DMS114 treated with DMSO at 0.1 percent for 48 hours (cell line): ENCODE results near the gene HMGN1.
A peak's percentile ranks its signal among the peaks of the same experiment; 100 is the strongest.
"Not testable (repeated sequence)": the region's sequence is repeated elsewhere in the genome, so short reads cannot be mapped to it uniquely, and the experiment has no call there.

Experiments
- DNase-seq: peaks from one replicate; lab custom pipeline; 2025; ENCODE audit not compliant: unreplicated experiment; lab: John Stamatoyannopoulos, UW

Gene HMGN1

DNA sequence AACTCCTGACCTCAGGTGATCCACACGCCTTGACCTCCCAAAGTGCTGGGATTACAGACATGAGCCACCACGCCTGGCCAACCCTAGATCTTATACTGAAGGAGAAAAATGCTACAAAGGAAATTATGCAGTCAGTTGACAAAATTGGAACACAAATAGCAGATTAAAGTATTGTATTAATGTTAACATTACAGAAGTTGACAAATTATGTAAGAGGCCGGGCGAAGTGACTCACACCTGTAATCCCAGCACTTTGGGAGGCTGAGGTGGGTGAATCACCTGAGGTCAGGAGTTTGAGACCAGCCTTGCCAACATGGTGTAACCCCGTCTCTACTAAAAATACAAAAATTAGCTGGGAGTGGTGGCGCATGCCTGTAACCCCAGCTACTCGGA lies 21.0 kb upstream of the HMGN1 start:
- not testable (repeated sequence) for DNase-seq

DNA sequence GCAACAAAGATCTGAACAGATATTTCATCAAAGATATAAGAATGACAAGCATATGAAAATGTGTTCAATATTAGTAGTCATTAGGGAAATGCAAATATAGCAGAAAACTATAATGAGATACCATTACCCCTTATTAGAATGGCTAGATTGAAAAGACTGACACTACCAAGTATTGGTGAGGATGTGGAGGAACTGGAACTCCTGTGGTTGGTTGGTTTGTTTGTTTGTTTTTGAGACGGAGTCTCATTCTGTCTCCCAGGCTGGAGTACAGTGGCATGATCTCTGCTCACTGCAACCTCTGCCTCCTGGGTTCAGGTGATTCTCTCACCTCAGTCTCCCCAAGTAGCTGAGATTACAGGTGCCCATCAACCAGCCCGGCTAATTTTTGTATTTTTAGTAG lies 18.9 kb upstream of the HMGN1 start:
- DNase-seq: no peak

DNA sequence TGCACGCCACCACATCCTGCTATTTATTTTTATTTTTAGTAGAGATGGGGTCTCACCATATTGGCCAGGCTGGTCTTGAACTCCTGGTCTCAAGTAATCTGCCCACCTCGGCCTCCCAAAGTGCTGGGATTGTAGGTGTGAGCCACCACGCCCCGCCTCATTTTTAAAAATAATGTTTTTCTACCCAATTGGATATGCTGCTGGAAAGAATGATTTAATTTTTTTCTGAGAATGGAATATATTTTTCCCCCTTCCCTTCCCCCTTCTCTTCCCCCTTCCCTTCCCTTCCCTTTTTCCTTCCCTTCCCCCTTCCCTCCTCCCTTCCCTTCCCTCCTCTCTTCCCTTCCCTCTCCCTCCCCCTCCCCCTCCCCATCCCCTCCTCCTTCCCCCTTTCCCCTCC lies 17.7 kb upstream of the HMGN1 start:
- DNase-seq: no peak

DNA sequence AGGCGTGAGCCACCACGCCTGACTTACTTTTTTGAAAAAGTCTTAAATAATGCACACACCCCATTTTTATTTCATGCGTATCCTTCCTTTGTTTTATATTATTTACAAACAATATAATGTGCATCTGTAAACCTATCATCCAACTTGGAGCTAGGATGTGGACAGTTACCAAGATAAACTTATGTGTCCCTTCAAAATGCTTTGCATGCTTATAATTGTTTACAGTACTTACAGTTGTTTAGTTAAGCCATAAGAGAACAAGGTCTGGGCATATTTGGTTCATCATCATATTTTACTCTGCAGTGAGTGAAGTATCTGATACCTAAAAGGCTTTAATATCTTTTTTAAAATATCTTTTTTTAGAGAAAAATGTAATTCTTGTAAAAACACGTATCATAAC lies 16.1 kb upstream of the HMGN1 start:
- no peak for DNase-seq

DNA sequence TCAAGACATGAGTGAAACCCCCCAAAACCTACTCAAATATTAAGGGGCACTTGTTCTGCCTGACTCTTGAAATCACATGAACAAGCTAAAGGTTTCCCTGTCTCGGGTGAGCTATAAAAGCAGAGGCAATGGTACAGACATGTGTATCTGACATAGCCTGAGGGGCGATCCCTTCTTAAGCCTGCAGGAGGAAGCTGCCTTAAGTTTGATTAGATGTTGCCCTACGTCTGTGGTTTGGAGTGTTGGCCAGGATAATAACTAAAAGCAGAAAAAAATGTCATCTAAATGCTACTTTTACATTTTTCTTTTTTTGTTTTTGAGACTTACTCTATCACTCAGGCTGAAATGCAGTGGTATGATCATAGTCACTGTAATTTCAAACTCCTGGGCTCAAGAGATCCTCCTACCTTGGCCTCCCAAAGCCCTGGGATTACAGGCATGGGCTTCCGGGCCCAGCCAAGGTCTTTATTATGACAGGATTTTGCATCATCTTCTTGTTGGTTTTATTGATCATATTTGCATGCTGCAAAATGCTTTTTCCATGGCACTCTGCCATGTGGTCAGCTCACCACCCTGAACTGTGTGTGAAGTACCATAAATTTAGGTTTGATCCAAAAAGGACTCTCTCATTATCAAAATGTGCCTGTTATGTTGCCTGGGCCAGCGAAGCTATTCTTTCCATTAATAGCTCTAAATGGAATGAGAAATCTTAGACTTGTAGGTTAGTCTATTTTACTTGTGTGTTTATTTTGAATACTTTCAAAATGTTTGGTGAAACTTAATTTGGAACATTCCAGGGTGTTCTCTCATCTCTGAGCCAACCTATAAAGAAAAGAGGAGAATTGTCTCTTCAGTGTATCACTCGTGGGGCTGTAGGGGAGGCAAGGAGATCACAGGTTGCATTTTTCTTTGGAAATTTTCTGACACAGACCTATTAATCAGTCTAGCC lies 15.0 kb upstream of the HMGN1 start:
- no peak for DNase-seq

DNA sequence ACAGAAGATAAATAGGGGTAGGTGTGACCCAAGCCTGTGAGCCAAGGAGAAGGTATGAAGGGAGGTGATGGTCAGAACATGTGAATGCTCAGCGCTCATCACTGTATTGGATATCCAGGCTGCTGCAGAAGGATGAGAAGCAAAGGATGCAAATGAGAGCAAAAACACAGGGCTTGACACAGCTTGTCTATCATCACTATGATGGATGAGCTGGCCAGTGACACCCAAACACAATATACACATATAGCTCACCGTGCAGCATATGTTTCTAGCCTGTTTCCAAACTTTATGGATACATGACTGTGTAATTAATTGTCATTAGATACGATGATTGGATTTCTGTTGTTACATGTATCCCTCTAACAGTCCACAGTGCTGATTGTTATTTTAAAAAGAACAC lies 13.8 kb upstream of the HMGN1 start:
- DNase-seq: no peak

DNA sequence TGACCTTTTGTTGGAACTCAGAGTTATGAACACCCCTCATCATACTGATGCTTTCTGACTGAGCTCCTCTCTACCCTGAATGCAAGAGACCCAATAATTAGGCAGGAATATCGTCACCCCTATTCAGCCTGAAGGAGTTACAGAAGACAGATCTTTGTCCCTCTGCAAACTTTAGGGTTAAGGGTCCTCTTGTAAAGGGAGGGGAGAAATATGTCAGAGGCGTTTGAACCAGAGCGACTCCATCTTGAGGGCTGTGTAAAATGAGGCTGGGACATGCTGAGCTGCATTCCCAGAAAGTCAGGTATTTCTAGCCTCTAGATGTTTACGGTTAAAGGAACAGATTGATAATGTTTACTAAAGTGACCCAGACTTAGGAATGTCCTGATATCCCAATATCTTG lies 10.5 kb upstream of the HMGN1 start:
- no peak for DNase-seq

DNA sequence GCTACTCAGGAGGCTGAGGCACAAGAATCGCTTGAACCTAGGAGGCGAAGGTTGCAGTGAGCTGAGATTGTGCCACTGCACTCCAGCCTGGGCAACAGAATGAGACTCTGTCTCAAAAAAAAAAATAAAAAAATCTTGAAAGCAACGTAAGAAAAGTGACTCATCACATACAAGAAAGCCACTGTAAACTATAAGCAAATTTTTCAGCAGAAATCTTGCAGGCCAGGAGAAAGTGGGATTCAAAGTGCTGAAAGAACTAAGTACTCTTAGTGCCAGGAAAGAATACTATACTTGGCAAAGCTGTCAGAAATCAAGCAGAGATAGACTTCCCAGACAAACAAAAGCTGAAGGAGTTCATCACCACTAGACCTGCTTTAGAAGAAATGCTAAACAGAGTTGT lies 4.4 kb upstream of the HMGN1 start:
- no peak for DNase-seq

DNA sequence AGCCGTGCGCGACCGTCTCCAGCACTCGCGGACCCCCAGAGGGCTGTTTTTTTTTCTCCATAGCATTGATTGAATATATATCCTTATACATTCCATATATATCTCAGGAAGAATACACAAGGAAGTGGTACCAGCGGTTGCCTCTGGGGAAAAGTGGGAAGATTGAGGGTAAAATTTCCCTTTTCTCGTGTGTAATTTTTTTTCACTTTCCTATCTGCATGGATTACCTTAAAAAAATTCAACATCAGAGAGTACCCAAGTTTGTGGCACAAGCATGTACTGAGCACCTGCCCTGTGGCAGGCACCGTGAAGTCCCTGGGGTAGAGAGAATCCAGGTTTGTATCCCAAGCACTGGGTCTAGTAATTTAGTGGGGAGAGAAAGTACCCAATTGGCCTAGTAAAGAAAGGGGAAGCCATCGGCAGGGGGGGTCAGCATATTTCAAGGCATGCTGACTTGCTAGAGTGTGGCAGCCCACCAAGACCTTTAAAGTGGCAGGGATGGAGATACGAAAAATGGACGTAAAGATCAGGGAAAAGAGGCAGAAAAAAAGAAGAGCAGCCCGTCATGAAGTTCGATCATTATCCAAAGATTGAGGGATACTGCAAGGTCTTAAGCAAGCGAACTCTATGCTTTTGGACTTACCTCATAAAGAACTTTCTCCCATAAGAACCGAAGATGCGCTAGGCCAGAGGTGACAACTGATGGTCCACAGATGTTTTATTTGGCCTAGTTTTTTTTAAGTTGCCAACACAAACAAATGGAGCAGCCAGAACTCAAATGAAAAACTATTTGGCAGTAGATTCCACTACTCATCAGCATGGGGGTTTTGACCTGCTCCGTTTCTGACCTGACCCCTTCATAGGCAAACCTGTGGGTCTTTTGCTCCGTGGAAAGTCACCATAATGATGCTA lies 1.5 kb upstream of the HMGN1 start:
- no peak for DNase-seq

DNA sequence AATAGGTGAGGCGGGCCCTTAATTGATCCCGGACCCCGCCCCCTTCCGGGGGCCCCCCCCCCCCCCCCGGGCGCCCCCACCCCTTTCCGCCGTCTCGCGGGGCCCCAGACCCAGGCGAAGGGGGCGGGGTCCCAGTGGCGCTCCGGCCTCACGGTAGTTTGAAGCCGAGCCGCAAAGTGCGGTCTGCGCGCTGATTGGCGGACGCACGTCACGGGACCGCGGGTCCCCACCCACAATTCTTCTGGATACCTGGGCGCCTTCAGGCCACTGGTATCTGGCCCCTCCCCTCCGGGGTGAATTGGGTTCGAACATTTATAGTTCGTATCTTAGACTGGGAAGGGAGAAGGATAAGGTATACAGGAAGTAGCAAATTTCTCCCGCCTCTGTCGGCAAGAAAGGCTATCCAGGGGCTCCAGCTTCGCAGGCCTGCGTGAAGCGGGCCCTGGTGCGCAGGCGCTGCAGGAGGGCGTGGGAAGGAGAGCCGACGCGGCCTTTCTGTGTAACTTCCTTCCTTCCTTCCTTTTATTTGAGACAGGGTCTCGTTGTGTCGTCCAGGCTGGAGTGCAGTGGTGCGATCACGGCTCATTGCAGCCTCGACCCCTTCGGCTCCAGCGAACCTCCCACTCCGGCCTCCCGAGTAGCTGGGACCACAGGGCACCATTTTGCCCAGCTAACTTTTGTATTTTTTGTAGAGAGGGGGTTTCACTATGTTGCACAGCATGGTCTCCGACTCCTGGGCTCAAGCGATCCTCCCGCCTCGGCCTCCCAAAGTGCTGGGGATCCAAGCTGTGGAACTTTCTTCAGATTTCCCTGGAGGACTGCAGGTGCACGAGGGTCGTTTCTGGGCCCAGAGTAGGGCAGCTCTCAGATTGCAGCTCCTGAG lies 564 bp upstream of the HMGN1 start:
- DNase-seq: peak; percentile 84

DNA sequence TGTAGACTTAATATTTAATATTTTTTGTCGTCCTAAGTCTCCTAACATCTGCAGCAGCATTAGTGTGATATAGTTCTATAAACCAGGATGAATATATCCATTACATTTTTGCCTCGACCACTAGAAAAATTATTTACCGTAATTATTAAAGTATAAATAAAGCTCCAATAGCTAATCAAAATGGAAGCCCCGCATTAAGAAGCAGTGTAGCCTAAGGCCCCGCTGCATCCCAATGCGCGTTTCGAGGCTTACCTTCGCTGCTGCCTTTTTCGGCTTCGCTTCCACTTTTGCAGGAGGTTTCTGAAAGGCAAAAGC lies 891 bp downstream of the HMGN1 start:
- no peak for DNase-seq

DNA sequence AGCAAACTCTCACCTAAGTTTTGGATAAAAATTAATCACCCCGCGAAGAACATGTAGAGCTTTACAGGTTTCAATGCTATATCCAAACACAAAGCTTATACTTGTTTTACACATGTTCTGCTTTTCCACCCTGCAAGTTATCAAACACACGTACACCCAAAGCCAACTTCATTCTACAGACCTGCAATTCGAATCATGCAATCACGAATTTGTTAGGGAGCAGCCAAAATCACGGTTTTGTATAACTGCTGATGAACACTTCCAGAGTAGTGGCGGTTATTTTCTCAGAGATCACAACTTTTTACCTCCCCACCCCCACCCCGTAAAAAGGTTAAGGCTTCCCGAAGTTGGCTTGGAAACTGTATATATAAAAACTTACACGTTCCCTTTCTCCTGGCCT lies 1.4 kb downstream of the HMGN1 start:
- no peak for DNase-seq

DNA sequence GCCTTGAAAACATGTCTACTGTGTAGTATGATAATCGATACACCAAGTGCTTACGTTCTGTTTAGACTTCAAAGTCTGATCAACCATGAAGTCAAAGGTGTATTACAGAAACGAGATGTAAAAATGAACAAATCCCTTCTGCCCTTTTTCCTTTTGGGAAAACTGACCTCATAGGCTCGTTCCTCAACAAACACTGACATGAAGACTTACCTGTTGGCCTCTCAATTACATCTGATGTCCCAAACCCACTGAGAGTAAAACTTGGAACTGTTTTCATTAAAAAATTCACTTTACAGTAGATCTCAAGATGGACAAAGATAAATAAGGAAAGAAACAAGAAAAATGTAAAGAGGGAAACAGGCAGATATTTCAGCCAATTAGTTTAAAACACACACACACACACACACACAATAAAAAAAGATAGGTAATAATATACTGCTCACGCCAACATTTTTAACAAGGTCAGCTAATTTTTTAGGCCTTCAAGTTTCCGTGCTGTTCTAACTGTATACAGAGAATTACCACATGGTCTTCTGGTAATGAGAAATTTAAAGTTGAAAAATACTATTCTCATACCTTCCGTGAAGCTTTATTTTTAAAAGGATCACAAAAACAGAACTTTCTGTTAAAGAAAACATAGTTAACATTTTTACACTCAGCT lies 2.1 kb downstream of the HMGN1 start:
- no peak for DNase-seq

DNA sequence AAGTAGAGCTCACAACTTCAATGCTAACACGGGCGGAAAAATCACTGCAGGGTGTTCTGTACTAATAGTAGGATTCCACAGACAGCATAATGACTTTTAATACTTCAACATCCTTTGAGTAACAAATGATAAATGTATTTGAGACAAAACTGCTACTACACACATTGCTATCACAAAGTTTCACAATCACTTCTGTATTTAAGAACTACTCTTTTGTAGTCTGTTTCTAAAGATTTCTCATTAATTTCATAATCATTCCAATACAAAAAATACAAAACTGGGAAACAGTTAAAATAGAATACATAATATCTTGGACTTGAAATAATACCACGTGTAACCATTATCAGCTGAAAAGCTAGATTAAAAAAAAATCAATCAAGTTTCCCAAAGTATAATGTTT lies 2.7 kb downstream of the HMGN1 start:
- DNase-seq: no peak

DNA sequence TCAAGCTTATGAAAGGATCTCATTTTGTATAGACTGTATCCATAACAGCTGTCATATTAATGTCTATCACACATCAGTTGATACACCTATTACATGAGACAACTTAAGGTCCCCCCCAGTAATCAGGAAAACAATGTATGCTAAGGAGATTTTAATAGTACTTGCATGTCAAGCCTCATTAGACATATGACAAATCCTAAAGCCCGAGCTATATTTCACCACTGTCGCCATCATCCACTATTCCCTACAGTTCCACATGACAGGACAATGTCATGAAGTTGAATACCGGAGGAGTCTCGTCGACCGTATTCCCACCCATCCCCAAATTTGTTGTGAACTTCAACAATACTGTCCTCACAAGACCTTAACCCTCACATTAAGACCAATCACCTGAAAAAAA lies 3.4 kb downstream of the HMGN1 start:
- DNase-seq: no peak

DNA sequence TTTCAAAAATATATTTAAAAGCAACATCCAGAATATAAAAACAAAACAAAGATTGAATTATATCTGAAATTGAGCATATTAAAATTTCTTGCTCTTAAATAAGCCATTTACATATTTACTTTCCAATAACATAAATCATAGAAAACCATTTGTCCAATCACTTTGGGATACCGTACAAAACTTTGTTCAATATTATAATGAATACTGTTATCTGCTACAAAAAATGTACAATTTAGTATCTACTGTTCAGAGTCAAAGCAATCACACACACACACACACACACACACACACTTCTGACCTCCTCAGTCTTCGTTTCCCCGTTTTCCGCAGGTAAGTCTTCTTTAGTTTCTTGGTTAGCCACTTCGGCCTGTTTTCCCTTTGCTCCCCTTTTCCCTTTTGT lies 4.0 kb downstream of the HMGN1 start:
- no peak for DNase-seq

DNA sequence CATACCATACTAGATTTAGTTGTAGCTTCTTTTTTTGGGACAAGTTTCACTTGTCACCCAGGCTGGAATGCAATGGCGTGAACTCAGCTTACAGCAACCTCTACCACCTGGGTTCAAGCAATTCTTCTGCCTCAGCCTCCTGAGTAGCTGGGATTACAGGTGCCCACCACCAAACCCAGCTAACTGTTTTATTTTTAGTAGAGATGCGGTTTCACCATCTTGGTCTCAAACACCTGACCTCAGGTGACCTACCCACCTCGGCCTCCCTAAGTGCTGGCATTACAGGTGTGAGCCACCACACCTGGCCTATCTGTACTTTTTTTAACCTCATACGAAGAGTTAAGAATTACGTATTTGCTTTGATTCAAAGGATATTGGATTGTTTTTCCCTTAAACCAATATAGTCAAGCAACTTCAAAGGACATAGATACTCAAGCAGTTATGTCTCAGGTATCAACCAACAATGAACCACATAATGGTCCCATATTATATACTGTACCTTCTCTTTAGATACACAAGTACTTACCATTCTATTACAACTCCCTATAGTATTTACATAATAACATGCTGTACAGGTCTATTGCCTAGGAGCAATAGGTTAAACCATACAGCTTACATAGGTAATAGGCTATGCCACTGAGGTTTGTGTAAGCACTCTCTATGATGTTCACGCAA lies 7.5 kb downstream of the HMGN1 start:
- DNase-seq: no peak

DNA sequence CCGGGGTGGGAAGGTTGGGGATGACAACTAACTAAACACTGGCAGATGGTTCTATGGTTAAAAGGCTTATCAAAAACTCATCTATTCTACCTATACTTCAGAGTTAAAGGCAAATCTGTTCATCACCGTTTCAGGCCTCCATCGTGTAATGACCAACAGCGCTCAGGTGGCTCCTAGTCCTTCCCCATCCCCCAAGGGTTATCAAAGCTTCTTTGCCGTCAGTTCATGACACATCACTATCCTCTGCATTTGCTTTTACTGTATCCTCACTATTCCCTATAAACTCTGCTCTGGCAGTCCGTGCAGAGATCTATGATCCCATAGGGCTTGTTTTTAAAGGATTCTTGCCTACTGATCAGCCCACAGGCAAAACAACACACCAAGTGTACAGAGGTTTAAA lies 8.2 kb downstream of the HMGN1 start:
- no peak for DNase-seq

DNA sequence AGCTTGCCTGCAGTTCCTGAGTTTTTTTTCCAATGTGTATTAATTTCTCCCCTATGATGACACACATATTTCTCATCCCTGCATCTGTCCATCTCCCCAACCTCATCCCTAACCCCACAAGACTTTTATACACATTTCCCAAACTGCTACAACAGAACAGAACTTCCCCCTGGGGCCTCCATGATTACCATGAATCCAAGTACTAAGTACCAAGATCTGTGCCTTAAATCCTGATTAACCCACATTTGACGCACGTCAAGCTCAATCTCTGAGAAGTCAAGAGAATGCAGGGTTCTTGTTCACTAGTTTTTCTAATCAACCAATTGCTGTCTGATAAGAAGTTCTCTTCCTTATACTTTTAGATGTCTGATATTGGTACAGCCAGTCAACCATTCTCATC lies 9.7 kb downstream of the HMGN1 start:
- no peak for DNase-seq

DNA sequence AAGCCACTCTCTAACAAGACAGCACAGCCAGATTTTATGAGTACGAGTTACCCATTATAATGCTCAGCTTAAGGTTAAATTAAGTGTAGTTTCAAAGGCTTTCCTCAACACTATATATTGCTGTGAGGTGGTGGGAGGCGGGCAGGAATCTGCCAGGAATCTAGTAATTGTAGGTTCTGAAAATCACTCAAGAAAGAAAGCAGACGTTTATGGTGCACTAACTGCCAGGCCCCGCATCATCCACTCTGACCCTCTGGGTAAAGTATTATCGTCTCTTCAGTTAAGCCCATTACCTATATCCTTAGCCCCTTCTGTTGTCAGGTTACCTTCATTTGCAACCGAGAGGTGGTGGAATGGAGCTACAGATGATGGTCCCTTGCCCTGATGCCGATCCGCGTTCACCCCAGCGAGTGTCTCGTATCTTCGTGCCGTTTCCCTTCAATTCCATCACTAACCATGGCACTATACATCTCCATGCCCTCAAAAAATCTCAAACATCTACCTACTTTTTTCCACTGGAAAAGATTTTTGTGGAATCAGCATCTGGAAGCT lies 12.4 kb downstream of the HMGN1 start:
- peak; percentile 25 for DNase-seq
